Smooth muscle cell (in vitro differentiated cells): ENCODE measurements around the gene GPI. TPM values are rescaled to one million over a fixed set of nuclear protein-coding genes. Genes with fewer than 3 reads are reported as not detected.
A peak's percentile ranks its signal among the peaks of the same experiment; 100 is the strongest.

Experiments used
- DNase-seq: peaks from one replicate; lab custom pipeline; 2025; ENCODE audit not compliant: unreplicated experiment; lab: John Stamatoyannopoulos, UW
- H2AFZ ChIP-seq: fragments of 200-600 bp; sonication (generic); 2 replicates; pipeline ENCODE4 v1.6.0; 2016; ENCODE audit warnings: antibody characterized with exemption, low read depth, mild to moderate bottlenecking
- H3F3A ChIP-seq: fragments of 200-600 bp; sonication (generic); 2 replicates; pipeline ENCODE4 v1.6.0; 2017; ENCODE audit warnings: antibody characterized with exemption, low read depth
- H3K27ac ChIP-seq: fragments of 200-600 bp; sonication (generic); 2 replicates; pipeline ENCODE4 v1.5.1; 2016; ENCODE audit warnings: low read depth, mild to moderate bottlenecking
- H3K27me3 ChIP-seq: fragments of 200-600 bp; sonication (generic); 2 replicates; pipeline ENCODE4 v1.6.1; 2016; ENCODE audit warnings: low read depth, mild to moderate bottlenecking
- H3K36me3 ChIP-seq: fragments of 200-600 bp; sonication (generic); 2 replicates; pipeline ENCODE4 v1.5.1; 2016; ENCODE audit warnings: low read depth
- H3K4me1 ChIP-seq: fragments of 200-600 bp; sonication (generic); 2 replicates; pipeline ENCODE4 v1.5.1; 2016; ENCODE audit warnings: low read depth
- H3K4me2 ChIP-seq: fragments of 200-600 bp; sonication (generic); 2 replicates; pipeline ENCODE4 v1.6.0; 2016; ENCODE audit warnings: mild to moderate bottlenecking
- H3K4me3 ChIP-seq: fragments of 200-600 bp; sonication (generic); 2 replicates; pipeline ENCODE4 v1.5.1; 2016; ENCODE audit warnings: mild to moderate bottlenecking
- H3K79me2 ChIP-seq: fragments of 200-600 bp; sonication (generic); 2 replicates; pipeline ENCODE4 v1.6.0; 2016; ENCODE audit warnings: low read depth, mild to moderate bottlenecking
- H3K9ac ChIP-seq: fragments of 200-600 bp; sonication (generic); 2 replicates; pipeline ENCODE4 v1.6.0; 2016; ENCODE audit warnings: low read depth
- H3K9me3 ChIP-seq: fragments of 200-600 bp; sonication (generic); replicated peaks from 2 replicates; pipeline ENCODE4 v1.5.1; 2016; ENCODE audit warnings: low read depth
- H4K20me1 ChIP-seq: fragments of 200-600 bp; sonication (generic); 2 replicates; pipeline ENCODE4 v1.6.0; 2016; ENCODE audit warnings: low read depth
- CTCF ChIP-seq: fragments of 200-600 bp; sonication (generic); IDR thresholded peaks from 2 replicates; pipeline ENCODE4 v1.5.1; 2017; ENCODE audit warnings: borderline replicate concordance, mild to moderate bottlenecking, antibody characterized with exemption; ENCODE audit not compliant: insufficient read depth, poor library complexity, severe bottlenecking
- WGBS: methylation state at CpG from one replicate; pipeline ENCODE4 v1.1.7; 2016; ENCODE audit warnings: low lambda C conversion rate; 5-methylcytosine and 5-hydroxymethylcytosine counted together
- polyA plus RNA-seq: library from polyadenylated mRNA; unstranded; fragments of >200 nt; fragmentation: Nextera tagmentation; extraction: Ambion mirVana; gene quantifications from 2 replicates; pipeline ENCODE4 v1.2.1, GENCODE V29; 2016
- total RNA-seq: library from RNA; depleted of rRNA; stranded (reverse); fragments of >200 nt; gene quantifications from 2 replicates; pipeline ENCODE4 v1.2.3, GENCODE V29; 2014

GPI gene
- total and polyA plus RNA-seq, 2 experiments from 2014 or later: 132 to 233 TPM

GRCh38 chr19:34359140-34359953 lies 5.6 kb upstream of the GPI start:
- no peaks in the 10 kb centered on the region for H3K79me2 ChIP-seq
- peak; percentile 28 for TF ChIP-seq CTCF
- peak; percentile 91 for DNase-seq
- peak overlapping the region; percentile 81 for H3K4me2 ChIP-seq
- H3K9ac ChIP-seq: no peak overlapping the region
- H3K36me3 ChIP-seq: no peaks in the 10 kb centered on the region
- H3K27ac ChIP-seq: peak overlapping the region; percentile 50
- H2AFZ ChIP-seq: peak overlapping the region; percentile 20
- 8% methylated on average over 58 of the region's 61 CpGs for WGBS
- peaks cover 4% of the 10 kb centered on the region for H3K4me1 ChIP-seq
- peak overlapping the region; percentile 43 for H3K4me3 ChIP-seq
- no peaks in the 10 kb centered on the region for H3F3A ChIP-seq
- no peaks in the 10 kb centered on the region for H3K9me3 ChIP-seq
- H4K20me1 ChIP-seq: no peaks in the 10 kb centered on the region
- H3K27me3 ChIP-seq: no peaks in the 10 kb centered on the region

GRCh38 chr19:34359954-34360315 lies 5.1 kb upstream of the GPI start:
- no peak for TF ChIP-seq CTCF
- H3K36me3 ChIP-seq: no peaks in the 10 kb centered on the region
- peak overlapping the region; percentile 43 for H3K4me3 ChIP-seq
- no peaks in the 10 kb centered on the region for H3K79me2 ChIP-seq
- peak overlapping the region; percentile 81 for H3K4me2 ChIP-seq
- no peak overlapping the region for H2AFZ ChIP-seq
- peaks cover 8% of the 10 kb centered on the region for H3K4me1 ChIP-seq
- no peaks in the 10 kb centered on the region for H3K9me3 ChIP-seq
- DNase-seq: no peak
- H3K27me3 ChIP-seq: no peaks in the 10 kb centered on the region
- no peaks in the 10 kb centered on the region for H4K20me1 ChIP-seq
- 87% methylated on average over 7 of the region's 7 CpGs for WGBS
- H3K27ac ChIP-seq: peak overlapping the region; percentile 41
- H3K9ac ChIP-seq: no peak overlapping the region
- H3F3A ChIP-seq: peaks cover 3% of the 10 kb centered on the region

- Histone ChIP-seq H3K4me1 (peaks cover 8% of the 10 kb centered on the region), H2AFZ (no peak overlapping the region), H3F3A (peaks cover 3% of the 10 kb centered on the region), H3K4me3 (no peak overlapping the region), H3K27ac (no peak overlapping the region), H3K36me3 (no peaks in the 10 kb centered on the region), H3K4me2 (no peak overlapping the region), H4K20me1 (no peaks in the 10 kb centered on the region), H3K9me3 (no peaks in the 10 kb centered on the region), H3K79me2 (peaks cover 4% of the 10 kb centered on the region), H3K9ac (no peak overlapping the region), H3K27me3 (no peaks in the 10 kb centered on the region)
- TF ChIP-seq CTCF: no peak
- over 99% methylated on average over 9 of the region's 9 CpGs for WGBS
- no peak for DNase-seq
These were observed 4.6 kb upstream of the GPI start for GRCh38 chr19:34360354-34360909.
